ENCODE measurements around the gene TMEM74B.
"Not testable (repeated sequence)": the region's sequence is repeated elsewhere in the genome, so short reads cannot be mapped to it uniquely, and the experiment has no call there.

The TMEM74B gene

DNA sequence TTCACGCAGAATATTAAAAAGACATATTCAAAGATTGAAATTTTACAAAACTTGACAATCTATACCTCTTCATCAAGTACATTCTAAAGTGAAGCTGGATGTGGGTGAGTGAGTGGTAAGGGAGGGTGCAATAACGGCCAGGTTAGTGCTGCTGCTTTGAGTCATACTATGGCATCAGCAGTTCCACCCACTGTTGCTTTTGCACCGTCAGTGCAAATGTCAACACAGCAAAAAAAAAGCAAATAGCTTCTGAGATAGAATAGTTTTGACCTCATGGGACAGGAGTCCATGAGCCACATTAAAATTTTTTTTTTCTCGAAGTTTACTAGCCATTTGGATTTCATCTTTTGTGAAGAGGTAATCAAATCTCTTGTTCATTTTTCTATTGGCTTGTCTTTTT lies 34.6 kb downstream of the TMEM74B start:
- peaks cover 30 to 68% of the 10 kb centered on the region in 2 donors for H3K36me3 ChIP-seq (ENCODE audit: control insufficient read depth in 1 of 2, insufficient read depth in 2 of 2, low read length in 2 of 2)
- no peak overlapping the region for H3K9ac ChIP-seq (ENCODE audit: low read depth in 1 of 2, low read length in 2 of 2)

GRCh38 chr20:1149812-1150211 lies 35.0 kb downstream of the TMEM74B start:
- H3K27ac ChIP-seq (ENCODE audit: low read depth, low read length); H3K9ac ChIP-seq (ENCODE audit: low read depth in 1 of 2, low read length in 2 of 2); H3K27me3 ChIP-seq (ENCODE audit: control insufficient read depth in 1 of 2, insufficient read depth in 2 of 2, low read length in 2 of 2); H3K4me1 ChIP-seq (ENCODE audit: control insufficient read depth in 1 of 2, insufficient read depth in 2 of 2, low read length in 2 of 2); H3K9me3 ChIP-seq (ENCODE audit: control insufficient read depth in 1 of 2, low read length in 2 of 2); H3K4me3 ChIP-seq (ENCODE audit: low read depth in 1 of 2, low read length in 2 of 2): not testable (repeated sequence)
- peaks cover 30 to 65% of the 10 kb centered on the region in 2 donors for H3K36me3 ChIP-seq (ENCODE audit: control insufficient read depth in 1 of 2, insufficient read depth in 2 of 2, low read length in 2 of 2)

More for the DNA sequence above, 34.6 kb downstream of the TMEM74B start:
- Histone ChIP-seq H3K9me3 (ENCODE audit: control insufficient read depth in 1 of 2, low read length in 2 of 2) (no peaks in the 10 kb centered on the region), H3K27me3 (ENCODE audit: control insufficient read depth in 1 of 2, insufficient read depth in 2 of 2, low read length in 2 of 2) (no peaks in the 10 kb centered on the region), H3K4me3 (ENCODE audit: low read depth in 1 of 2, low read length in 2 of 2) (no peak overlapping the region), H3K27ac (ENCODE audit: low read depth, low read length) (no peak overlapping the region), H3K4me1 (ENCODE audit: control insufficient read depth in 1 of 2, insufficient read depth in 2 of 2, low read length in 2 of 2) (no peaks in the 10 kb centered on the region)

DNA sequence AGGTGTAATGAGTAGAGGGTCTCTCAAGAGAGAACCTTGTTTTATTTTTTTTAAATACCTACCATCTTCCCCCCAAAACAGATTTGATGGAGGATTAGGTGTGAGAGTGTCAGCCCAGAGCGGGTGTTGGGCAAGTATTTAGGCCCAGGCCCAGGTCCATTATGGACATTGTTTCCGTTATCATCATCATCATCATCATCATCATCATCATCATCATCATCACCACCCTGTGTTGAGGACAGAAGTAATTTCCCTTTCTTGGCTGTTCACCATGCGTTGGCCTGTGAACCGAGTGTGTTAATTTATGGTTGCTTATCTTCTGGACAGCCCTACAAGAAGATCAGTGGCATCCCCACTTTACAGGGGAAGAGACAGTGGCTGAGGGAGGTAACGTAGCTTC lies 37.8 kb downstream of the TMEM74B start:
- Histone ChIP-seq H3K4me1 (ENCODE audit: control insufficient read depth in 1 of 2, insufficient read depth in 2 of 2, low read length in 2 of 2) (no peaks in the 10 kb centered on the region), H3K9ac (ENCODE audit: low read depth in 1 of 2, low read length in 2 of 2) (no peak overlapping the region), H3K27me3 (ENCODE audit: control insufficient read depth in 1 of 2, insufficient read depth in 2 of 2, low read length in 2 of 2) (no peaks in the 10 kb centered on the region), H3K36me3 (ENCODE audit: control insufficient read depth in 1 of 2, insufficient read depth in 2 of 2, low read length in 2 of 2) (peaks cover 21 to 47% of the 10 kb centered on the region in 2 donors), H3K4me3 (ENCODE audit: low read depth in 1 of 2, low read length in 2 of 2) (no peak overlapping the region), H3K9me3 (ENCODE audit: control insufficient read depth in 1 of 2, low read length in 2 of 2) (no peaks in the 10 kb centered on the region), H3K27ac (ENCODE audit: low read depth, low read length) (no peak overlapping the region)

DNA sequence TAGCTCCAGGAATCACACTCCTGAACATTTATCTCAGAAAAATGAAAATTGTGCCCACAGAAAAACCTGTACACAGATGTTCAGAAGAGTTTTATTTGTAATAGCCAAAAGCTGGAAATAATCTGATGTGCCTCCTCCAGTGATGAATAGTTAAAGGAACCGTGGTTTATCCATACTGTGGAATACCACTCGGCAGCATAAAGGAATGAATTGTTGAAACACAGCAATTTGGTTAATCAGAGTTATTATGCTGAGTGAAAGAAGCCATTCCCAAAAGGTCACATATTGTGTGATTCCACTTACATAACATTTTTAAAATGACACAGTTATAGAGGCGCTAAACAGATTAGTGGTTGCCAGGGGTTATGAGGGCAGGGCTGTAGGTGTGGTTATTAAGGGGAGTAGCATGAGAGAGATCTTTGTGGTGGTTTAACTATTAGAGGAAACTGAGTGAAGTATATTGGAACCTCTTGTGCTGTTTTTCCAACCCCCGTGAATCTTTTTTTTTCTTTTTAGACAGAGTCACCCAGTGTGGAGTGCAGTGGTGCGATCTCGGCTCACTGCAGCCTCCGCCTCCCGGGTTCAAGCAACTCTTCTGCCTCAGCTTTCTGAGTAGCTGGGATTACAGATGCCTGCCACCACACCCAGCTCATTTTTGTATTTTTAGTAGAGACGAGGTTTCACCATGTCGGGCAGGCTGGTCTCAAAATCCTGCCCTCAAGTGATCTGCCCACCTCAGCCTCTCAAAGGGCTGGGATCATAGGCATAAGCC lies 40.2 kb downstream of the TMEM74B start:
- Histone ChIP-seq H3K9ac (ENCODE audit: low read depth in 1 of 2, low read length in 2 of 2) (no peak overlapping the region), H3K4me3 (ENCODE audit: low read depth in 1 of 2, low read length in 2 of 2) (no peak overlapping the region), H3K27ac (ENCODE audit: low read depth, low read length) (no peak overlapping the region), H3K4me1 (ENCODE audit: control insufficient read depth in 1 of 2, insufficient read depth in 2 of 2, low read length in 2 of 2) (no peaks in the 10 kb centered on the region), H3K36me3 (ENCODE audit: control insufficient read depth in 1 of 2, insufficient read depth in 2 of 2, low read length in 2 of 2) (peaks cover 23 to 57% of the 10 kb centered on the region in 2 donors), H3K27me3 (ENCODE audit: control insufficient read depth in 1 of 2, insufficient read depth in 2 of 2, low read length in 2 of 2) (no peaks in the 10 kb centered on the region), H3K9me3 (ENCODE audit: control insufficient read depth in 1 of 2, low read length in 2 of 2) (no peaks in the 10 kb centered on the region)

- no peak overlapping the region for H3K9ac ChIP-seq (ENCODE audit: low read depth in 1 of 2, low read length in 2 of 2)
- H3K9me3 ChIP-seq (ENCODE audit: control insufficient read depth in 1 of 2, low read length in 2 of 2), result peaks cover 1 to 6% of the 10 kb centered on the region in 2 donors
- peaks cover 37 to 69% of the 10 kb centered on the region in 2 donors for H3K36me3 ChIP-seq (ENCODE audit: control insufficient read depth in 1 of 2, insufficient read depth in 2 of 2, low read length in 2 of 2)
- no peak overlapping the region for H3K27ac ChIP-seq (ENCODE audit: low read depth, low read length)
- no peaks in the 10 kb centered on the region for H3K4me1 ChIP-seq (ENCODE audit: control insufficient read depth in 1 of 2, insufficient read depth in 2 of 2, low read length in 2 of 2)
- H3K27me3 ChIP-seq (ENCODE audit: control insufficient read depth in 1 of 2, insufficient read depth in 2 of 2, low read length in 2 of 2), result no peaks in the 10 kb centered on the region
- no peak overlapping the region for H3K4me3 ChIP-seq (ENCODE audit: low read depth in 1 of 2, low read length in 2 of 2)
Observed at GRCh38 chr20:1137236-1137635, 47.5 kb downstream of the TMEM74B start.

GRCh38 chr20:1134836-1135235 lies 49.9 kb downstream of the TMEM74B start:
- H3K9me3 ChIP-seq (ENCODE audit: control insufficient read depth in 1 of 2, low read length in 2 of 2), result peaks cover 1 to 6% of the 10 kb centered on the region in 2 donors
- H3K27ac ChIP-seq (ENCODE audit: low read depth, low read length), result no peak overlapping the region

GRCh38 chr20:1134355-1134754 lies 50.4 kb downstream of the TMEM74B start:
- peaks cover 38 to 77% of the 10 kb centered on the region in 2 donors for H3K36me3 ChIP-seq (ENCODE audit: control insufficient read depth in 1 of 2, insufficient read depth in 2 of 2, low read length in 2 of 2)
- H3K9ac ChIP-seq (ENCODE audit: low read depth in 1 of 2, low read length in 2 of 2), result no peak overlapping the region
- H3K27ac ChIP-seq (ENCODE audit: low read depth, low read length), result no peak overlapping the region
- H3K9me3 ChIP-seq (ENCODE audit: control insufficient read depth in 1 of 2, low read length in 2 of 2), result peaks cover 1 to 6% of the 10 kb centered on the region in 2 donors
- H3K27me3 ChIP-seq (ENCODE audit: control insufficient read depth in 1 of 2, insufficient read depth in 2 of 2, low read length in 2 of 2), result no peaks in the 10 kb centered on the region
- no peak overlapping the region for H3K4me3 ChIP-seq (ENCODE audit: low read depth in 1 of 2, low read length in 2 of 2)
- H3K4me1 ChIP-seq (ENCODE audit: control insufficient read depth in 1 of 2, insufficient read depth in 2 of 2, low read length in 2 of 2), result no peaks in the 10 kb centered on the region

More at GRCh38 chr20:1134836-1135235, 49.9 kb downstream of the TMEM74B start:
- Histone ChIP-seq H3K36me3 (ENCODE audit: control insufficient read depth in 1 of 2, insufficient read depth in 2 of 2, low read length in 2 of 2) (peaks cover 38 to 72% of the 10 kb centered on the region in 2 donors), H3K27me3 (ENCODE audit: control insufficient read depth in 1 of 2, insufficient read depth in 2 of 2, low read length in 2 of 2) (no peaks in the 10 kb centered on the region), H3K4me3 (ENCODE audit: low read depth in 1 of 2, low read length in 2 of 2) (no peak overlapping the region), H3K9ac (ENCODE audit: low read depth in 1 of 2, low read length in 2 of 2) (no peak overlapping the region), H3K4me1 (ENCODE audit: control insufficient read depth in 1 of 2, insufficient read depth in 2 of 2, low read length in 2 of 2) (no peaks in the 10 kb centered on the region)

DNA sequence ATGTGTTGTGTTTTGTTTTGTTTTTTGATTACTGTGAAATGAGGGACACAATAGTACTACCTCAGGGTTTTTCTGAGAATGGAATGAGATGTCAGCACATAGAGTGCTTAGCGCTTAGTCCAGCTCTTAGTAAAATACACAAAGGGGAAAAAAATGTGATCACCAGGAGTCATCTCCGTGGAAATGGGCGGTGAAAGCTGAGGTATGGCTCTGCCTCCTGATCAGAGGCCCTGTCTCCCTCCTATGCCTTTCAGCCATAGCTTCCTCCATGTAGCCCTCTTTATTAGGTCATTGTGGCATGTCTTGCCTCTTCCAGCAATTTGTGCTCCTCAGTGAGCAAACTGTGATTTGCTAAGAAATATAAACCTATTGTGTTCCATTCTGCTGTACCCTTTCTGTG lies 53.4 kb downstream of the TMEM74B start:
- no peak overlapping the region for H3K27ac ChIP-seq (ENCODE audit: low read depth, low read length)
- no peak overlapping the region for H3K4me3 ChIP-seq (ENCODE audit: low read depth in 1 of 2, low read length in 2 of 2)
- H3K36me3 ChIP-seq (ENCODE audit: control insufficient read depth in 1 of 2, insufficient read depth in 2 of 2, low read length in 2 of 2), result peaks cover 33 to 83% of the 10 kb centered on the region in 2 donors
- H3K9ac ChIP-seq (ENCODE audit: low read depth in 1 of 2, low read length in 2 of 2), result no peak overlapping the region
- H3K4me1 ChIP-seq (ENCODE audit: control insufficient read depth in 1 of 2, insufficient read depth in 2 of 2, low read length in 2 of 2), result no peaks in the 10 kb centered on the region
- H3K27me3 ChIP-seq (ENCODE audit: control insufficient read depth in 1 of 2, insufficient read depth in 2 of 2, low read length in 2 of 2), result no peaks in the 10 kb centered on the region
- H3K9me3 ChIP-seq (ENCODE audit: control insufficient read depth in 1 of 2, low read length in 2 of 2), result peaks cover 1 to 6% of the 10 kb centered on the region in 2 donors

GRCh38 chr20:1130847-1131246 lies 53.9 kb downstream of the TMEM74B start:
- no peak overlapping the region for H3K27ac ChIP-seq (ENCODE audit: low read depth, low read length)
- no peak overlapping the region for H3K9ac ChIP-seq (ENCODE audit: low read depth in 1 of 2, low read length in 2 of 2)
- peaks cover 33 to 83% of the 10 kb centered on the region in 2 donors for H3K36me3 ChIP-seq (ENCODE audit: control insufficient read depth in 1 of 2, insufficient read depth in 2 of 2, low read length in 2 of 2)
- no peak overlapping the region for H3K4me3 ChIP-seq (ENCODE audit: low read depth in 1 of 2, low read length in 2 of 2)
- no peaks in the 10 kb centered on the region for H3K27me3 ChIP-seq (ENCODE audit: control insufficient read depth in 1 of 2, insufficient read depth in 2 of 2, low read length in 2 of 2)
- peaks cover 1 to 6% of the 10 kb centered on the region in 2 donors for H3K9me3 ChIP-seq (ENCODE audit: control insufficient read depth in 1 of 2, low read length in 2 of 2)
- no peaks in the 10 kb centered on the region for H3K4me1 ChIP-seq (ENCODE audit: control insufficient read depth in 1 of 2, insufficient read depth in 2 of 2, low read length in 2 of 2)

Measured in duodenal mucosa (tissue), 2 donors.